Stimulated activated naive CD4-positive, alpha-beta T cell (primary cell): ENCODE data around the gene SRBD1.

Experiments
- DNase-seq, 6 experiments: peaks; one replicate each; lab custom pipeline; 2025; lab: John Stamatoyannopoulos, UW

The SRBD1 gene, protein sequence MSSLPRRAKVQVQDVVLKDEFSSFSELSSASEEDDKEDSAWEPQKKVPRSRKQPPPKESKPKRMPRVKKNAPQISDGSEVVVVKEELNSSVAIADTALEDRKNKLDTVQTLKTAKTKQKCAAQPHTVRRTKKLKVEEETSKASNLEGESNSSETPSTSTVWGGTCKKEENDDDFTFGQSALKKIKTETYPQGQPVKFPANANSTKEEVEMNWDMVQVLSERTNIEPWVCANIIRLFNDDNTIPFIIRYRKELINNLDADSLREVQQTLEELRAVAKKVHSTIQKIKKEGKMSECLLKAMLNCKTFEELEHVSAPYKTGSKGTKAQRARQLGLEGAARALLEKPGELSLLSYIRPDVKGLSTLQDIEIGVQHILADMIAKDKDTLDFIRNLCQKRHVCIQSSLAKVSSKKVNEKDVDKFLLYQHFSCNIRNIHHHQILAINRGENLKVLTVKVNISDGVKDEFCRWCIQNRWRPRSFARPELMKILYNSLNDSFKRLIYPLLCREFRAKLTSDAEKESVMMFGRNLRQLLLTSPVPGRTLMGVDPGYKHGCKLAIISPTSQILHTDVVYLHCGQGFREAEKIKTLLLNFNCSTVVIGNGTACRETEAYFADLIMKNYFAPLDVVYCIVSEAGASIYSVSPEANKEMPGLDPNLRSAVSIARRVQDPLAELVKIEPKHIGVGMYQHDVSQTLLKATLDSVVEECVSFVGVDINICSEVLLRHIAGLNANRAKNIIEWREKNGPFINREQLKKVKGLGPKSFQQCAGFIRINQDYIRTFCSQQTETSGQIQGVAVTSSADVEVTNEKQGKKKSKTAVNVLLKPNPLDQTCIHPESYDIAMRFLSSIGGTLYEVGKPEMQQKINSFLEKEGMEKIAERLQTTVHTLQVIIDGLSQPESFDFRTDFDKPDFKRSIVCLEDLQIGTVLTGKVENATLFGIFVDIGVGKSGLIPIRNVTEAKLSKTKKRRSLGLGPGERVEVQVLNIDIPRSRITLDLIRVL

DNA sequence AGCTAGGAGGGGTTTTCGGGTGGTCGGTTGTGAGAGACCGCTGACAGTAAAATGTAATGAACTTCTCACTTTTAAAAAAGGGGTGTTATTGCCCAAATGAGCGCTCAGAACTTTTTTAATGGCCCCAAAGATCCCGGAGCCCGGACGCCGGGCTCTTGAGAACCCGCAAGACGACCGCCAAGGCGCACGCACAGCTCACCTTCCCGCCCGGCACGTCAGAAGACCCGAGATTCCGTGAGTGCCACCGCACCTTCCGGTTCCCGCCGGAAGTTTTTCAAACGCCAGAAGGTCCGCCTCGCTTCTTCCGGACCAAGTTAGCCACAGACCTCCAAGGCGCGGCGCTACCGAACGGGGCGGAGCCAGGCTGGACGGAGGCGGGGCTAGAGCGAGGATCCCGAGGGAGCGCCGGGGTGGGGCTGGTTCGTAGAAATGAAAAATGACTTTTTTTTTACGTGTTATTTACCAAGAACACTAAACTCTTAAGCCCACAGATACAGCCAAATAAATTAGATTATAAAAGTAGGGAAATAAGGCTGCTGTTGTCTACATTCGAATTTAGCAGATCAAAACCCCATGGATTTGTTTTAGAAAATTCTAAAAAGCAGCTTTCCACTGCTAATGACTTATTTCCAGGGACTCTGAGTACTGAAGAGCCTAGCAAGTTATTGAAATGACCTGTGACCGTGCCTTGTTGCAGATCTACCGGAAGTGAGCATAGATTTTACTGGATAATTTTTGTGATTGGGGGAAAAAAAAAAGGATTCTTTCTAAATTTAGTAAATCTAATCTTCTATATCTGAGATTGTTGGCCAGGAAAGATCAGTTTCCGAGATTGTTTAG, at the start of gene SRBD1:
Gene SRBD1 (minus strand): TSS at position 248 of the 840 bp plus-strand sequence. CDS start 5,826 bp downstream, outside the sequence.
- peak; percentile 62 to 79 (median 66) for DNase-seq

DNA sequence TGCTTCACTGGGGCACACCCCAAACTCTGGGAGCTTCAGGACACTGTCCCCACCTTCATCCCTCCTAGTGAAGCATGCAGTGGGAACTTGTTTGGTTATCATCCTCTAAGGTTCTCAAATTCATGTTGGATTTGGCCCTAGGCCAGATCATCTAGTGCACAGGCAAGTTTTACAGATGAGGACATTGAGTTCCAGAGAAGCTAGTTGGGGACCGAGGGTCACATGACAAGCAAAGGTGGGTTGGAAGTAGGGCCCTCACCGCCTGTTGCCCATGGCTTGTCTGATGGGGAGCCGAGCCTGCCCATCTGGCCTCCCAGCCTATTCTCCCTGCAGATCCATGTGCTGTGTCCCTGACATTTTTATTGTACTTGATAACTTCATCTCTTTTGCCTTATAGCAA, 43.2 kb upstream of the SRBD1 start:
- DNase-seq = no peak

DNA sequence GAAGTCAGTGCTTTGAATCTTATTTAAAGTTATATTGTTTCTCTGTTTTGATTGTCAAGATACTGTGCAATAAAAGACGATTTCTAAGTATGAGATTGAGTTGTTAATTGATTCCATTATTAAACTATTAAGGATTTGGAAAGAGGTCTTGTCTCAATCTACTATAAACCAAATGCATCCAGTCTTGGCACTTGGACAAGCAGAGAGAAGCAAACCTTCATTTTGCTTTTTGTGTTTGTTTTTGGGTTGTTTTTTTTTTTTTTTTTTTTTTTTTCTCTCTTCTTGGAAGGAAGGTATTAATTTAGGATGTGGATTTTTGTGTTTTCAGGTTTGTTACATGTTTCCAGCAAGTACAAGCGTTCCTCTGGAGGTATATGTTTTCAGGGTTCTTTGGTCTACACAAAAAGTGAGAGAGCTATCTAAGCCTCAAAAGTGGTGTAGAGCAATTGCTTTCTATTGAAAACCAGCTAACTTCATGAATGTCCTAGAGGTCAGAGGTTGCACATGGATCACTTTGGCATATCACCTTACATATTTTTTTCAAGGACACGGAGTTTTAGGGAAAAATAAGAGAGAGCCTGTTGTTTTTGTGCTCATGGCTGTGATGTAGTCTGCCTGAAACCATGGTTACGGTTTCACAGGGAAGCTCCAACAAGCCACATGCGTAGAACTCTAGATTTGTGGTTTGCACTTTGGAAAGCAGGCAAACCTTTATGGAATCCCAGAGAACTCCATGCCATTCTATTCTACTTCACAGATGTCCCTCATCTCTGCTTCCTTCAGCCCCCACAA, 42.3 kb upstream of the SRBD1 start:
- DNase-seq = no peak

DNA sequence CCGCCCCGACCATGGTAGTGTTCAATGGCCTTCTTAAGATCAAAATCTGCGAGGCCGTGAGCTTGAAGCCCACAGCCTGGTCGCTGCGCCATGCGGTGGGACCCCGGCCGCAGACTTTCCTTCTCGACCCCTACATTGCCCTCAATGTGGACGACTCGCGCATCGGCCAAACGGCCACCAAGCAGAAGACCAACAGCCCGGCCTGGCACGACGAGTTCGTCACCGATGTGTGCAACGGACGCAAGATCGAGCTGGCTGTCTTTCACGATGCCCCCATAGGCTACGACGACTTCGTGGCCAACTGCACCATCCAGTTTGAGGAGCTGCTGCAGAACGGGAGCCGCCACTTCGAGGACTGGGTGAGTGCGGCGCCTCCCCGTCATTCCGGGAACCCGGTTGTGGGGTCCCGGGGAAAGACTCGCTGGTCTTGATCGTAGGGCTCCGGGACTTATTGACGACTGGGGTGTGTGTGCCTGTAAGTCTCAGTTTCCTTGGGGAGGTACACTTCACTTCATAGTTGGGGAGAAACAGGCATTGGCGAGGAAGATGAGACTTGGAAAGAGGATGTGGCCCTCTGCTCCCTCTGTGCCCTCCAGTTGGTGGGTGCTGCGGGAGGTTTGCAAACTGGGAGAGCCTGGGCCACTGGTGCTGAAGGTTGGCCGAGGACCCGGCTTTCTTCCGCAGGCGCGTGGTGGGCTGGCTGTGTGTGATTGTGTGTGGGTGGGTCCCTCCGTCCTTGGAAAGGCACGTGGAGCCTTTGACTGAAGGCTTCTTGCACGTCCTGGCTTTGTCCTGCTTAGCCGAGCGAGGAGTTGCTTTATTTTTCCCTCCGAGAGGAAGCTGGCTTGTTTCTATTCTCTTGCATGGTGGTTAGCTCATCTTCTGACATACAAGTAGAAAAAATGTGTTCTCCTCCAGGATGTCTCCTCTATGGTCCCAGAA, 41.3 kb upstream of the SRBD1 start:
- peak in 5 of 6 experiments; percentile 17 to 42 (median 20) for DNase-seq

DNA sequence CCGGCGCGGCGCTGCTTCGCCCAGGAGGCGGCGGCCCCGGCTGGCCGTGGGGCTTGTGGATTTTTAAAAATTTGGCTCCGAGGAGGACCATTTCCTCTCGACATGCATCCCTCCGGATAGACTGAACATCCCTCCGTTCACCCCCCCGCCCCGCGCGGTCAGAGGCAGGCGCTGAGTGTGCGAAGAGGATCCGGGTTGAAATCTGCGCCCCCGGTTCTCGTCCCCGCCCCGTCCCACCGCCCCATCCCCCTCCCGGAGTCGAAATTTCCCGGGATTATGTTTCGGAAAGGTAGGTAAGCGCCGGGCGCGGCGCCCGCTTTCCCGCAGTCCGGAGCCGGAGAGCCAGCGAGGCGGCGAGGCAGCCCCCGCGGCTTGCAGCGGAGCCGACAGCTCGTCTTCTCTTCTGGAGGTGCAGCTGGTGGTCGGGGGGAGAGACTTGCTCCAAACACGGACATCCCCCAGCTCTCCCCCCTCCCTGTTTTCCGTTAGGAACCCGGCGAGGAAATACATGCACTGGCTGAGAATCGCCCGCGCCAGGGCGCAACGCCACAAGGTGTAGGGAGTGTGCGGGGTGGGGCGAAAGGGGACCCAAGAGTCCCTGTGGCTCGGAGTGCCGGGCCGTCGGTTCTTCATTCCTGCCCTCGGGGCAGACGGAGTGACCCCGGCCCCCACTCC, 40.5 kb upstream of the SRBD1 start, which contains the start of gene PRKCE:
Gene PRKCE (plus strand): TSS at position 261 of the 675 bp plus-strand sequence.
- DNase-seq = peak in 5 of 6 experiments; percentile 30 to 78 (median 48)

DNA sequence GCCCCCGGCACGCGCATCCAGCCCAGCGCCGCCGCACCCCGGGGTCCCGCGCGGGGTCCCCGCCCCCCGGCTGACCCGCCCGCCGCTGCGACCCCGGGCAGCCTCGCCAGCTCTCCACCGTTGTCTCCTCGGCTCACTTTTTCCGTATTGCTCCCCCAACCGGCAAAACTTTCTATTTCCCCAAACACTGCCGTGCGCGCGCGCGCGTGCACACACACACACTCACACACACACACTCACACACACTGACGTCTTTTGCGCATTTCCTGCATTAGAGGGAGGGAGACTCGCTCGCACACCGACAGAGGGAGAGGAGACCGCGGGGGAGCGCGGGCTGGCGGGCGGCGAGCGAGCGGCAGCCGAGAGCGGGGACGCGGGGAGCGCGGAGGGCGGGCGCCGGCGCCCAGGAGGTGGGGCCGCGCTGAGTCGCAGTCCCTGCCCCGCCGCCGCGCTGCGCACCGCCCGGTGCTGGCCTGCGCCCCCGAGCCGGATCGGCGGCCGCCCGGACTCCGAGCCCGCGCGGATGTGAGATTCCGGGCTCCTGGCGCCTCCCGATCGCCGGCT, 39.9 kb upstream of the SRBD1 start:
- peak; percentile 91 to 97 (median 94) for DNase-seq

DNA sequence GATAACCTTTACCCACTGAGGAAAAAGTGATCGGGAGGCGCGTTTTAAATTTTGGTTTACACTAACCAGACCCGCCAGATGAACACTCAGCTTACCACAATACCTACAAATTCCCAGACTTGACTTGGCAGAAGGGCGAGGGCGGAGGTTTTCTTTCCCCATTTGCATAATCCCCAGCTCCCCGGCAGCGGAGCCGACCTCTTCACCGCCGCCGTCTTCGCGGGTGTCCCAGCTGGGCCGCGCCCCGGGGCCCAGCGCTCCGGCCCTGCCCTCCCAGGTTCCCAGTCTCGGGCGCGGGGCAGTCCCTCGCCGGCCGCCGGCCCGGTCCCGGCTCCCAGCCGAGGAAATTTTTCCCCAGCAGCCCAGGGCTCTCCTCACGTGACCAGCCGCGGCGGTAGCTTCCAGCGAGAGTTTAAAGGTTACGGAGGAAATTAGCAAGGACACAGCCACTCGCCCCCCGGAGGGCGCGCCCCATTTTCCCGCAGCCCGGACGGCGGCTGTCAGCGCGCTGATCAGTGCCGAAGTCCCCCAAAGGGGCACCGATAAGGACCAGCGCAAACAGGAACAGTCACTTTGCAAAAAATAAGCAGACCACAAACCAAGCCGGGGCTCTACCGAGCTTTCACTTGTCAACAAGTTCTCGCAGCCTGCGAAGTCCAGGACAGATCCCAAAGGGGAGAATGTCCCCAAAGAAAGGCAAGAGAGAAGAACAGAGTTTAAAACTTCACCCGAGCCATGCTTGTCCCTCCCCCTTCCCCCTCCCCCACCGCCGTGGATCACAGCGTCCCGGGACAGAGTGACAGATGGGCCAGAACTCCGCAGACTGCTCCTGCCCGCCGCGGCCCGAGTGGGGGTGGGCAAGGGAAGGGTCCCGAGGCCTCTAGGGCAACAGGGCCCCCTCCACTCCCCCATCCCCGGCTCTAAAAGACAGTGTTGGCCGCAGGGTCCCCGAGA, 39.1 kb upstream of the SRBD1 start:
- DNase-seq = peak; percentile 47 to 85 (median 64)

DNA sequence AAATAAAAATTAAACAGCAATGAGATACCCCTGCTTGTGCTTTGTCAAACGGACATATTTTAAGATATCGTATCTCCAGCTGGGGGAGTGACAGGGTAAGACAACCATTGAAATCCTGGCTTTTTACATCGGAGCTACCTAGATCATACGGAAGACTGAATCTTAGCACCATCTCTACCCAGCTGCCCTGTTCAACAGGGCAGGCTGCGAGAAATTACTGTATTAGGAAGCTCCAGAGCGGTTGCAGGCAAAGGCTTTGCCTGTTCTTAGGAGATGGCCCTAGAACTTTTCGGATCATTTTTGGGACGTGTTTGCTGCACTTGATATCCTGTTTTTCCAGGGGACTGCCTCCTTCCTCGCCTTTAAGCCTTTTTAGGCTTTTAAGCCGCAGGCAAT, 38.4 kb upstream of the SRBD1 start:
- no peak for DNase-seq

DNA sequence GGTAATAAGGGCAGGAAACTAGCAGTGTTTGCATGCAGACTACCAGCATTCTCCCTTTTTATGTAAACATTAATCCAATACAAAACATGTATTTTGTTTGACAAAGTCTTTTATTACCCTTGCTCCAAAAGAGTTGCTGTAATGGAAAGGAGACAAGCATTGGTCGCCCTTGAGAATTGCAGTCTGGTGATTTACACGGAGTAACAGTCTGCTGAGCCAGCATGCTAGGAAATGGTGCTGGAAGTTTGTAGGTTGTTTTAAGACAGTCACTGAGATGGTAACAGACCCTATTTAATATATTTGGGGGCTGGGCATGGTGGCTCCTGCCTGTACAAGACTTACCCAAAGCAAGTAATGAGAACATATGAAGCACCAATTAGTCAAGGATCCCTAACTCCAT, 37.6 kb upstream of the SRBD1 start:
- DNase-seq = no peak

DNA sequence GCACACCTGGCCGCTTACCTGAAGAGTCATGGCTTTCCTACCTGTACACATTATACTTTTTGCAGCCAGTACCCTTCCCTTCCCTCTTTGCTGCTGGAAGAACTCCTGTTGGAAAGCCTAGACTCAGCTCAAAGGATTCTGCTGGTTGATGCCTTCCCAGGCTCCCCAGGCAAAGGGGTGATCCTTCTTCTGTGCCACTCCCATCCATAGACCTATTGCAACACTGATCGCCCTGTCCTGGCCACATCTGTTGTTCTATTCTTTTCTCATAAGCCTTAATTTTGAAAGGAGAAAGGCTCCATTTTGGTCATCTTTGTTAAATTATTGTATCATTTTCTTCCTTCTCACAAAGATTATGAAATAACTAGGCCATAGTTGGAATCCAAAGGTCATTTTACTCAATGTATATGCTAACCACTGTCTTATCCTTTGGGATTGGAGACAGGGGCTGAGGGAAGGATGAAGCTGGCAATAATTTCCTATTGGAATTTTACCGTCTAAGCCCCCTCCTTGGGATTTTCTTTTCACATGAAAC, 37.0 kb upstream of the SRBD1 start:
- DNase-seq = no peak

DNA sequence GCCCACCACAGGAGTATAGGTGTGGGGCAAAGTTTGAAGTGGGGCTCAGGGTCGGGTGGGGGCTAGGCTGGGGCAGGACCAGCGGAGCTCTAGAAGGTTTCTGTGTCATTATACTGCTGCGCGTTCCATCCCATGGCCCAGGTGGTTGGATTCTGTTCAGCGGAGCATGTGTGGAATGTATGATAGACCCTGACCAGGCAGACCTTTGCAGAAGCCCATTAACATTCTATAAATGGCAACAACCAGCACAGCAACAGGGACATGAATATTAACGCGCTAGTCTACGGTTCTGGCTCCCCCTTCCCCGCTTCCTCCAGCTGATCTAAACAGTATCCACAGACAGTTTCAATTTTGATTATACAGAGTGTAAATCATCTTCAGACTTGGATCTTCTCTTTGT, 36.3 kb upstream of the SRBD1 start:
- no peak for DNase-seq

DNA sequence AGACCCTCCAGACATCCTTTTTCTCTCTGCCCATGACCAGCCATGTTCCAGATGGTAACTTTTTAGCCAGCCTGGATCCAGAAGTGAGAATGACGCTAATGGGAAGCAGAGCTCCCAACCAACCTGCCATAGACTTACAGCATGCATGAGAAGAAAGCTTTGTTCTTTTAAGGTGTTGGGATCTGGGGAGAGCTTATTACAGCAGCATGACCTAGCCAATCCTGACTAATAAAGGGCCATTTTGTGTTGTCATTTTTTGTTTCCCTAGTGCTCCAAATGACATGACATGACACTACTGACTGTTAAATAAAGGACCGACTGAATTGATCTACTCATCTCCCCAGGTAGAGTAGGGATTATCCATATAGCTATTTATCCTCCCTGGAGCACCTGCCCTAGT, 35.2 kb upstream of the SRBD1 start:
- no peak for DNase-seq

DNA sequence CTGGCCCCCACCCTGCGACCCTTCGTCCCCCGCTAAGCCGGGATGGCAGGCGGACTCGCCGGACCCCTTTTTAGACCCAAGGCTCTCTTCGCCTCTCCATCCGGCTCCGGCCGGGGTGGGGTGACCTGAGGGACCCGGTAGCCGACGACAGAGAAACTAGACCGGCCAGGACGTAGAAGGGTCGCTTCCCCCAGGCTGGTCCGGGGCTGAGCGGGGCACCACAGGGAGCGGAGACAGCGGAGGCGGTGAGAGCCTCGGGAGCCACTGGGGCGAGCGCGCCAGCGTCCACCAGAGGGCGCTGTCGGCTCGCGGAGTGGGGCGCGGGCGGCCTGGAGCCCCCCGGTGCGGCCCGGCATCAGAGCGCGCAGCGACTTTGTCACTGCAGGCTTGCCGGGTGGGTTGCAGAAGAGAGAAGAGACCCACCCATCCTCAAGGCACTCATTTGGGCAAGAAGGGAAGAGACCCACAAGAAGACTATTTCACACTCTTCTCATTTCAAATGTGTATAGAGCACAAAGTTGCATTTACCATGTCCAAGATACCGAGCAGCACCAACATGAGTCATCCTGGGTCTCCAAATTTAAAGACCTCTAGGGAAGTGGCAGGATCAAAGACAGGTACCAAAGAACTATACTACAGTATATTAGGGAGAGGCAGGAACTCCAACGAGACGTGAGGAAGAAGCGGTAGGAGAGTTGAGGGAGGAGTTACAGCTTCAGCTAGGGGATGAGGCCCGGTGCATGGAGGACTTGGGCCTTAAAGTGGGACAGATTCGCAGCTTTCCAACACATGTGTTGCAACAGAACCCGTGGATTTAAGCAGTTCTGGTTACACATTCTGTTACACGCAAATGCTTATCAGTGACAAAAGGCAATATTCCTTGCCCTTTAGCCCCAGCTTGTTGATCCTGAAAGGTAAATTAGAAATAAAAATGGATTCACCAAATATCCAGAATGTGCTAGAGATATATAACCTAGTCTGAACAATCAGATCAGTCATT, 32.8 kb upstream of the SRBD1 start:
- peak; percentile 35 to 81 (median 68) for DNase-seq

DNA sequence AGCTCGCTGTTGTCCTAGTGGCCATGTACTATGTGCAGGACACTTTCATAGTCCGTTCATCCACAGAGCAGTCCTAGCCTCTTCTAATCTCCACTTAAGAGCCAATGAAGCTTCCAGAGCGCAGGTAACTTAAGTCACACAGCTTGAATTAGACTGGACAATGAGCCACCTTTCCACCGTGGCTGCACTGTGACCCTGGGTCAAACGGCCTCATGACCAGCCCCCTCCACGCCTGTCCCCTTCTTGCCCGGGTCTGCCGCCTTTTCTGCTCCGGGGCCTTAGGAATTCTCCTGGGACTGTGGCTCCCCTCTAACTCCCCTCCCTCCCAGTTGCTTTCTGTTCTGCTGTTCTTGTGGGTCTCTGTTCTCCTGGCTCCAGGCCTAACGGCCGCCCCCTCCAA, 32.0 kb upstream of the SRBD1 start:
- DNase-seq = no peak

DNA sequence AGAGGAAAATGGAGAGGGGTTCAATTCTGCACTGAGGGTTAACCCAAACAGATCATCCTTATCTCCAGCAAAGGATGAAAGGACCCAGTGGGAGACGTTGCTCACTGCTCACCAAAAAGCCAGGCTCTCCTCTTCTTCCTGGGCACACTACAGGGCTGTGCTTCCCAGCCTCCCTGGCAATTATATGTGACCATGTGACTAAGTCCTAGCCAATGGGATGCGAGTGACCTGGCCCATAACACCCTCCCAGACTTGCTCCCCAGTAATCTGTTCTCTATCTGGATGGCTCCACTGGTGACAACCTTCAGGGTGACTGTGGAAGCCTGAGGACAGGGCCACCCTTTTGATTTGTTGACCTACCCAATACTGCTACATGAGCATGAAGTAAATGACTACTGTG, 29.5 kb upstream of the SRBD1 start:
- DNase-seq = no peak

DNA sequence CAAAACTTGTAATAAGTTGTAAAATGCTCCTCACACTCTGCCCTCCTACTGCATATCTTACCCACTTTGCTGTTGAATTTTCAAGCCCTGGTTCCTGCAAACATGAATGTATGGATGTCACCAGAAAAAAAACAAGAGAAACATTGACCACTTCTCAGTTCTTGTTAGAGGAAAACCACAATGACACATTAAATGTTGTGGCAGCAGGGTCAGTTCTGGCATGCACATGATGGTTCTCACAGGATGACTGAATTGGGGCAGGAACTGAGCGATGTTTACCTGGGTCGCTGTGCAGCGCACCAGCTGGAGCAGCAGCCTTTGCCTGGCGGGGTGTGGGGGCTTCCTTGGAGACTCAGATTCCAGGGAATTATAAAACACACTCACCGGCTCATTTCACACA, 26.4 kb upstream of the SRBD1 start:
- no peak for DNase-seq
